ENCODE results near the gene RILPL1. TPM values are rescaled to one million over a fixed set of nuclear protein-coding genes. Genes with fewer than 3 reads are reported as not detected.

Gene RILPL1
- total and polyA plus RNA-seq, 2 of the 4 experiments (the other 2 are of a cell fraction): 11.1 to 19.8 TPM

DNA sequence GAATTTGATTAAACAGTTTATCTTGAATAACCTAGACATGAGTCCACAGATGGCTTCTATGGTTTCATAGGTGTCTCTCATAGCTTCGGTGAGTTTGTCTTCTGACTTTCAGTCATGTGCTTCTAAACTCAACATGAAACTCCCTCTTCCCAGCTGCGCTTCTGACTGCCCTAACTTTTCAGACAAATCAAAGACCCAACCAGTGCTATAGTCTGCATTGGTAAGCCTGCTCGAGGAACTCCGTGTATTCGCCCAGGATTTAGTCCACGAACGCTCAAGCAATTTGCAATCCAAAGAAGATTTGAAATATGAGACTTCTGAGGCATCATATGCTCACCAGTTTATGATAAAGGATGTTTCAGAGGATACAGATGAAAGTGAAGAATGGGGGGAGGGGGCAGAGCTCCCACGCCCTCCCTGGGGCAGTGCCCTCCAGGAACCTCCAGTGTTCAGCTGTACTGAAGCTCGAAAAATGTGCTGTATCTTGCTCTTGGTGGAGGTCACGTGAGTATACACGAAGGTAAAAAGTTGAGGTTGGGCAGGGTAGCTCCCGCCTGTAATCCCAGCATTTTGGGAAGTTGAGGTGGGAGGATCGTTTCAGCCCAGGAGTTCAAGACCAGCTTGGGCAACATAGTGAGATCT lies 91.9 kb downstream of the RILPL1 start:
- Histone ChIP-seq H3K27ac (ENCODE audit: insufficient read depth, low read length) (no peak overlapping the region), H3K4ac (ENCODE audit: low read depth, low read length) (no peak overlapping the region), H4K8ac (ENCODE audit: low read depth in 2 of 2, low read length in 2 of 2) (no peak overlapping the region), H2BK5ac (ENCODE audit: low read depth, low read length, poor library complexity, severe bottlenecking) (no peak overlapping the region), H2AK9ac (replicated peaks; ENCODE audit: low read depth, low read length, poor library complexity) (no peak overlapping the region), H3K9me3 (ENCODE audit: control insufficient read depth, insufficient read depth, low read length) (no peaks in the 10 kb centered on the region), H3K18ac (ENCODE audit: low read depth, low read length) (no peak overlapping the region), H3K23ac (ENCODE audit: low read depth, low read length) (no peak overlapping the region), H3K79me1 (ENCODE audit: low read depth in 1 of 2, low read length in 2 of 2) (no peaks in the 10 kb centered on the region), H2AFZ (replicated peaks; ENCODE audit: low read length, poor library complexity) (no peak overlapping the region), H3K4me2 (ENCODE audit: low read depth, low read length) (no peak overlapping the region), H3K9ac (ENCODE audit: low read depth, low read length) (no peak overlapping the region), H3K4me3 (ENCODE audit: insufficient read depth, low read depth, low read length) (no peak overlapping the region), H3K36me3 (ENCODE audit: control insufficient read depth, insufficient read depth, low read length) (no peaks in the 10 kb centered on the region), H4K5ac (ENCODE audit: low read depth, low read length) (no peak overlapping the region), H2BK15ac (ENCODE audit: low read depth, low read length) (no peak overlapping the region), H2BK20ac (ENCODE audit: low read depth, low read length) (no peak overlapping the region), H3K9me1 (ENCODE audit: insufficient read depth, low read length) (0 out of 2 replicates have a peak, but pooled peaks cover 2% of the 10 kb centered on the region), H2AK5ac (ENCODE audit: low read depth, low read length) (no peak overlapping the region), H4K20me1 (ENCODE audit: insufficient read depth, low read length) (no peaks in the 10 kb centered on the region), H3K4me1 (ENCODE audit: control insufficient read depth, insufficient read depth, low read length) (peaks cover 7% of the 10 kb centered on the region; the same call in 1 of the 2 replicates), H3K14ac (replicated peaks; ENCODE audit: low read depth, low read length) (no peak overlapping the region), H3K56ac (ENCODE audit: extremely low read depth, insufficient read depth, low read length) (no peak overlapping the region), H4K91ac (ENCODE audit: insufficient read depth, low read depth, low read length) (no peak overlapping the region), H2BK120ac (ENCODE audit: low read depth, low read length) (no peak overlapping the region), H3K27me3 (ENCODE audit: control insufficient read depth, insufficient read depth, low read length) (no peaks in the 10 kb centered on the region)
- no TSS peak for BruUV-seq (replicated peaks)
- CTCF ChIA-PET: interaction anchor here (0.9 kb wide), 1 partner anchor 19 kb away, joined by 5 read pairs; no protein-coding TSS in a partner anchor
- dilution Hi-C loops (cut with HindIII; ENCODE audit: low sequenced_read_pairs, unreplicated experiment) (no loop called here), intact Hi-C loops (cut with micrococcal nuclease) (no loop called here), in situ Hi-C loops (cut with MboI; ENCODE audit: low sequenced_read_pairs) (no loop called here)
- POLR2A ChIA-PET (ENCODE audit: unreplicated experiment): no interaction called here
- ATAC-seq (ENCODE audit: low read depth) (no peak), DNase-seq (no peak)
- 82% methylated on average over 10 of the region's 13 CpGs; no CpG with 5 or more reads in 1 of the 2 experiments for WGBS, 2 experiments (ENCODE audit: extremely low coverage in 2 of 2, insufficient read length in 1 of 2)
- TF ChIP-seq, protein P1, sequence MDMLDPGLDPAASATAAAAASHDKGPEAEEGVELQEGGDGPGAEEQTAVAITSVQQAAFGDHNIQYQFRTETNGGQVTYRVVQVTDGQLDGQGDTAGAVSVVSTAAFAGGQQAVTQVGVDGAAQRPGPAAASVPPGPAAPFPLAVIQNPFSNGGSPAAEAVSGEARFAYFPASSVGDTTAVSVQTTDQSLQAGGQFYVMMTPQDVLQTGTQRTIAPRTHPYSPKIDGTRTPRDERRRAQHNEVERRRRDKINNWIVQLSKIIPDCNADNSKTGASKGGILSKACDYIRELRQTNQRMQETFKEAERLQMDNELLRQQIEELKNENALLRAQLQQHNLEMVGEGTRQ (IDR thresholded peaks at IDR 0.05; ENCODE audit: low read depth, low read length): no peak
- TF ChIP-seq MXI1 (IDR thresholded peaks at IDR 0.05; ENCODE audit: borderline replicate concordance, low read depth, low read length) (no peak), RFX5 (IDR thresholded peaks at IDR 0.05; ENCODE audit: low read depth, low read length) (no peak), BHLHE40 (IDR thresholded peaks at IDR 0.05; ENCODE audit: low read depth, low read length) (no peak), MAFK (IDR thresholded peaks at IDR 0.05; ENCODE audit: low read depth, low read length) (no peak), POLR2A (IDR thresholded peaks at IDR 0.05; ENCODE audit: low read depth, low read length) (no peak), RAD21 (IDR thresholded peaks at IDR 0.05; ENCODE audit: low read length) (no peak), FOS (IDR thresholded peaks at IDR 0.05; ENCODE audit: low read depth, low read length) (no peak), CHD1 (IDR thresholded peaks at IDR 0.05; ENCODE audit: low read depth, low read length) (no peak), CTCF (conservative IDR thresholded peaks at IDR 0.05; ENCODE audit: low read depth, low read length) (no peak), RCOR1 (IDR thresholded peaks at IDR 0.05; ENCODE audit: insufficient replicate concordance, low read length) (no peak), CEBPB (IDR thresholded peaks at IDR 0.05; ENCODE audit: low read depth, low read length) (no peak), NFE2L2 (IDR thresholded peaks at IDR 0.05; ENCODE audit: low read depth, low read length) (no peak), SMC3 (IDR thresholded peaks at IDR 0.05; ENCODE audit: low read depth, low read length) (no peak), MAZ (IDR thresholded peaks at IDR 0.05; ENCODE audit: borderline replicate concordance, low read depth, low read length) (no peak)
- TF ChIP-seq, protein P2, sequence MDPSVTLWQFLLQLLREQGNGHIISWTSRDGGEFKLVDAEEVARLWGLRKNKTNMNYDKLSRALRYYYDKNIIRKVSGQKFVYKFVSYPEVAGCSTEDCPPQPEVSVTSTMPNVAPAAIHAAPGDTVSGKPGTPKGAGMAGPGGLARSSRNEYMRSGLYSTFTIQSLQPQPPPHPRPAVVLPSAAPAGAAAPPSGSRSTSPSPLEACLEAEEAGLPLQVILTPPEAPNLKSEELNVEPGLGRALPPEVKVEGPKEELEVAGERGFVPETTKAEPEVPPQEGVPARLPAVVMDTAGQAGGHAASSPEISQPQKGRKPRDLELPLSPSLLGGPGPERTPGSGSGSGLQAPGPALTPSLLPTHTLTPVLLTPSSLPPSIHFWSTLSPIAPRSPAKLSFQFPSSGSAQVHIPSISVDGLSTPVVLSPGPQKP (IDR thresholded peaks at IDR 0.05; ENCODE audit: borderline replicate concordance, low read depth, low read length): no peak
